Measurements from ENCODE around the gene TPST1. TPM values are rescaled to one million over a fixed set of nuclear protein-coding genes. Genes with fewer than 3 reads are reported as not detected.

TPST1 gene
- total and polyA plus RNA-seq, 2 of the 8 experiments (the other 6 are each of a cell fraction or from before 2014, with no cell fraction given): 8.2 to 18.4 TPM

DNA sequence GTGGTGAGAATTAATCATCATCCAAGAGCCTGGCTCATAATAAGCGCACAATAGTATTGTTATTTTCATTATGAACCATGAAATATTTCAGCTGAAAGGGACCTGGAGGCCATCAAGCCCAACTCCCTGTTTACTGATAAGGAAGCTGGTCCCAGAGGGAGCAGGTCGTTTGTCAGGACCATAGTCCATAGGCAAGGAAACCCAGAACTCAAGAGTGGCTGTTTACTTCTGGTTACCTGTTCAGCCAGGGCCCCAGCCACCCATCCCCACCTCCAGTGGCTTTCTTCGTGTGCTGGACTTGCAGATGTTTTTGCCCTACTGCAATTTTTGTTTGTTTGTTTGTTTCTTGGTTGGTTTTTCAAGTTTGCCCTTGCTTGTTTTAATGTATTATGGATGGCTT is 152.0 kb downstream of the TPST1 start:
- no peaks in the 10 kb centered on the region for H3K36me3 ChIP-seq (ENCODE audit: control insufficient read depth in 2 of 4, insufficient read depth in 4 of 4, low read length in 3 of 4)
- no peaks in the 10 kb centered on the region for H3K79me1 ChIP-seq (ENCODE audit: low read depth, low read length)
- POLR2A ChIA-PET (ENCODE audit: partially characterized antibody): no interaction called here
- no peak overlapping the region for H3K18ac ChIP-seq (ENCODE audit: extremely low read depth, low read length)
- H3K4me1 ChIP-seq (replicated peaks in 1 of 4; ENCODE audit: control insufficient read depth in 3 of 4, insufficient read depth in 4 of 4, low read length in 3 of 4): peaks cover 0 to 5% (median 1%) of the 10 kb centered on the region in 4 experiments; a peak in 2 of 7 replicates
- H2AK5ac ChIP-seq (ENCODE audit: low read depth, low read length): no peak overlapping the region
- no peak overlapping the region for H3K27ac ChIP-seq (ENCODE audit: low read depth, low read length)
- H4K8ac ChIP-seq (ENCODE audit: extremely low read depth, insufficient read depth, low read length): no peak overlapping the region
- no peak overlapping the region for H3K56ac ChIP-seq (replicated peaks; ENCODE audit: insufficient read length, low read depth, low read length)
- no peaks in the 10 kb centered on the region for H3K9me3 ChIP-seq (ENCODE audit: insufficient read depth in 2 of 2, low read depth in 1 of 2, low read length in 1 of 2)
- DNase-seq (ENCODE audit: low read depth in 1 of 2, low spot score in 2 of 2) (no peak), FAIRE-seq (no peak)
- no peak overlapping the region for H2BK20ac ChIP-seq (ENCODE audit: low read length)
- no peak overlapping the region for H3K4me3 ChIP-seq (ENCODE audit: extremely low read depth in 1 of 4, insufficient read depth in 2 of 4, low read depth in 3 of 4, low read length in 4 of 4)
- no peak overlapping the region for H3K23ac ChIP-seq (ENCODE audit: insufficient read length)
- H3K23me2 ChIP-seq (ENCODE audit: low read depth, low read length): no peaks in the 10 kb centered on the region
- no peak overlapping the region for H2BK120ac ChIP-seq (replicated peaks; ENCODE audit: low read depth, low read length)
- no peak overlapping the region for H2BK15ac ChIP-seq (ENCODE audit: low read length)
- no peak overlapping the region for H2BK5ac ChIP-seq (ENCODE audit: low read depth, low read length)
- H3K4me2 ChIP-seq (ENCODE audit: insufficient read depth in 1 of 2, low read depth in 2 of 2, low read length in 2 of 2): no peak overlapping the region
- CTCF ChIA-PET (ENCODE audit: partially characterized antibody): interaction anchor here (1.4 to 2.0 kb wide), 2 partner anchors 11 to 22 kb away, joined by 3 to 7 read pairs; no protein-coding TSS in a partner anchor
- no peaks in the 10 kb centered on the region for H3K27me3 ChIP-seq (replicated peaks in 1 of 4; ENCODE audit: control insufficient read depth in 3 of 4, extremely low read depth in 1 of 4, insufficient read depth in 3 of 4, low read length in 3 of 4)
- H4K91ac ChIP-seq (replicated peaks; ENCODE audit: insufficient read length, low read length): no peak overlapping the region
- no peak overlapping the region for H4K5ac ChIP-seq (ENCODE audit: insufficient read length, low read depth, low read length)
- no peaks in the 10 kb centered on the region for H4K20me1 ChIP-seq (replicated peaks in 1 of 2; ENCODE audit: control insufficient read depth in 1 of 2, insufficient read depth in 2 of 2, low read length in 2 of 2)
- H2BK12ac ChIP-seq (ENCODE audit: low read depth, low read length): no peak overlapping the region
- H2AFZ ChIP-seq (ENCODE audit: low read length): no peak overlapping the region
- 89% methylated on average over 3 of the region's 3 CpGs; no CpG with 5 or more reads in 1 of the 2 experiments for WGBS, 2 experiments (ENCODE audit: extremely low coverage in 1 of 2, insufficient coverage in 1 of 2, insufficient read length in 1 of 2, insufficient replicate concordance in 2 of 2, low coverage in 1 of 2, low lambda C conversion rate in 2 of 2, missing lambda C conversion rate in 1 of 2)
- H3K9ac ChIP-seq (replicated peaks in 1 of 4; ENCODE audit: extremely low read depth in 1 of 4, low read depth in 3 of 4, low read length in 3 of 4): no peak overlapping the region
- no peaks in the 10 kb centered on the region for H3K79me2 ChIP-seq (ENCODE audit: control insufficient read depth in 1 of 2, insufficient read depth in 2 of 2, low read length in 2 of 2)
- H3K14ac ChIP-seq (ENCODE audit: insufficient read length): no peak overlapping the region
- no peak overlapping the region for H3K4ac ChIP-seq (replicated peaks; ENCODE audit: insufficient read length, low read depth, low read length)
- TF ChIP-seq CHD2 (IDR thresholded peaks at IDR 0.05; ENCODE audit: low read length): no peak
- TF ChIP-seq YY1 (IDR thresholded peaks at IDR 0.05; ENCODE audit: low read depth, low read length): no peak
- TF ChIP-seq KDM5A (IDR thresholded peaks at IDR 0.05; ENCODE audit: low read length): no peak
- TF ChIP-seq TAF1 (IDR thresholded peaks at IDR 0.05; ENCODE audit: low read depth, low read length): no peak

All from H1 (cell line).